ENCODE results near the gene FGFRL1.

DNA sequence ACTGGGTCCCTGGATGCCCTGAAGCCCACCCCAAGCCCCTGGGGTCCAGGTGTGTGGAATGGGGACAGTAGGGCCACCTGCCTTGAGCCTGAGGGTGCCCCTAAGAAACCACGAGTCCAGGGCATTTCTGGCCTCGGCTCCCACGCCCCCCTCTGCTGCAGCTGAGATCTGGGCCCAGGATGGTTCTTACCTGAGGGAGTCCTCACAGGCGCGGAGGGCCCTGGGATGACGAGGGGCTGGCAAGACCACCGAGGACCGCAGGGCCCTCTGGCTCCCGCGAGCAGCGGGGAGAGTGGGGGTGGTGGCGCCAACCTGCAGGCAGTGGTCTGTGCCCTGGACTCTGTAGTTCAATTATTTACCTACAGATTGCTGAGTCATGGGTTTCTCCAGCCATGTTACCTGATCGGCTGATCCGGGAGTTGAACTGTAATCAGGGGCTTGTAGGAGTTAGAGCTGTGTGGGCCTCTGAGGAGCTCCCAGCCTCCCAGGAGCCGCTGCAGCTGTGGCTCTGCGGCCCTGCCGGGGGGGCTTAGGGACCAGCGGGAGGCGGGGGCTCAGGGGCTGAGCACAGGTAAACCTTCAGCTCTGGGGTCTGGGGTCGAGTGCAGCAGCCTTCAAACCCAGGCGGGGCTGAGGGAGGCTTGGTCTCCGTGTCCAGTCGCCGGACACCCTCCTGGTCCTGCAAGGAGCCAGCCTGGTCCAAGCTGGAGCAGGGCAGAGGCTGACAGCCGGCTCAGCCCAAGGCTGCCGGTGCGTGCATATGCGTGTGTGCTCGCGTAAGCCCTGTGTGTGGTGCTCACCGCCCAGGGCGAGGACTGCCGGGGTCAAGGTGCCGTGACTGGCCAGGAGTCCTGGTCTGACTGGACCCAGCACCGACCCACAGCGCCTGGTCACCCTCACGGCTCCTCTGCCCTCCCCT, 18.1 kb upstream of the FGFRL1 start, which contains the start of gene SLC26A1:
- TF ChIP-seq, protein P1, sequence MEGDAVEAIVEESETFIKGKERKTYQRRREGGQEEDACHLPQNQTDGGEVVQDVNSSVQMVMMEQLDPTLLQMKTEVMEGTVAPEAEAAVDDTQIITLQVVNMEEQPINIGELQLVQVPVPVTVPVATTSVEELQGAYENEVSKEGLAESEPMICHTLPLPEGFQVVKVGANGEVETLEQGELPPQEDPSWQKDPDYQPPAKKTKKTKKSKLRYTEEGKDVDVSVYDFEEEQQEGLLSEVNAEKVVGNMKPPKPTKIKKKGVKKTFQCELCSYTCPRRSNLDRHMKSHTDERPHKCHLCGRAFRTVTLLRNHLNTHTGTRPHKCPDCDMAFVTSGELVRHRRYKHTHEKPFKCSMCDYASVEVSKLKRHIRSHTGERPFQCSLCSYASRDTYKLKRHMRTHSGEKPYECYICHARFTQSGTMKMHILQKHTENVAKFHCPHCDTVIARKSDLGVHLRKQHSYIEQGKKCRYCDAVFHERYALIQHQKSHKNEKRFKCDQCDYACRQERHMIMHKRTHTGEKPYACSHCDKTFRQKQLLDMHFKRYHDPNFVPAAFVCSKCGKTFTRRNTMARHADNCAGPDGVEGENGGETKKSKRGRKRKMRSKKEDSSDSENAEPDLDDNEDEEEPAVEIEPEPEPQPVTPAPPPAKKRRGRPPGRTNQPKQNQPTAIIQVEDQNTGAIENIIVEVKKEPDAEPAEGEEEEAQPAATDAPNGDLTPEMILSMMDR (conservative IDR thresholded peaks at IDR 0.05 in 1 of 2, IDR thresholded peaks at IDR 0.05 in 1 of 2; ENCODE audit: low read depth in 1 of 2, low read length in 2 of 2): no peak
- no peak for TF ChIP-seq EZH2 (IDR thresholded peaks at IDR 0.05; ENCODE audit: low read length, missing control alignments)

Measured in fibroblast of lung (primary cell).